ENCODE measurements around the gene LYSMD4. TPM values are rescaled to one million over a fixed set of nuclear protein-coding genes. Genes with fewer than 3 reads are reported as not detected.
"Not testable (repeated sequence)": the region's sequence is repeated elsewhere in the genome, so short reads cannot be mapped to it uniquely, and the experiment has no call there.

Gene LYSMD4
- polyA plus RNA-seq, 2 of the 4 experiments (the other 2 are of a cell fraction), result 3.8 to 6.0 TPM

DNA sequence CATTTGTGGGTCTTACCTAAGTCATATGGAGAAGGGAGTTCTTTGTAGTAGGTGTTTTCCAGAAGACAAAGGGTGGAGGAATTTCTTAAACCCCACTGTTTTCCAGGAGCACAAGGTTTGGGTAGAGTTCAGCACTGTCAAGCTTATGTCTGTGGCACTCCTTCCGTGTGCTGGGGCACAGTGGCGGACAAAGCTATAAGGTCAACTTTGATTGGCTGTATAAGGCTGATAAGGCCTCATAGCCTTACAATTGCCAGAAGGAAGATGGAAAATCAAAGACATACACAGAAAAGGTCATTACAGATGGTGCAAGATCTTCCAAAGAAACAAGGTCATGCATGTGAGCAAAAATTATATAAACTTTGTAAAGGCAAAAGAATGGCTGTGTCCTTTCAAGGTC, 3.5 kb upstream of the LYSMD4 start (continued):
- TF ChIP-seq NFE2L2 (conservative IDR thresholded peaks at IDR 0.05; ENCODE audit: low read length), result no peak

DNA sequence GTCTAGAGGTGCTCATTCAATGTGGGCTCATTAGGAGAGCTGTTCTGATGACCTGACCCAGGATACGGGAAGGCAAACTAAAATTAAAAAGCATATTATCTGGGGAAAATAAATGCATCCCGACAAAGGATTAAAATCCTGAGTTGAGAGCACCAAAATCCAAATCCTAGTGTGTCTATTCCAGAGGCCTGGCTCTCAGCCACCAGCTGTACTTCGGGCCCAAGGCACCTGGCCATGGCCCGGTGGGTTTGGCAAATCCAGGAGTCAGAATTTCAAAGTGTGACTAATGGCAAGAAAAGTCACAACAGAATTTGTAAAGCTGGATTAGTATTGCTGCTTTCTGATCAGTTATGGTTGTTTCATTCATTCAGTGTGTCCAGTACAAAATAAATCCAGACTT, 2.6 kb upstream of the LYSMD4 start:
- DNase-seq (ENCODE audit: low read depth in 1 of 2, low spot score in 1 of 2) (no peak), FAIRE-seq (no peak), ATAC-seq (no peak)
- WGBS (ENCODE audit: missing lambda C conversion rate), result 56% methylated on average over 4 of the region's 4 CpGs
- H3K4me3 ChIP-seq, result no peak overlapping the region
- POLR2A ChIA-PET, result no interaction called here
- H3K27ac ChIP-seq, result no peak overlapping the region
- peaks cover 10% of the 10 kb centered on the region; the same call in 1 of the 3 replicates for H3K4me1 ChIP-seq
- no peak for TF ChIP-seq EHF (CRISPR knock-in tag; IDR thresholded peaks at IDR 0.05)
- TF ChIP-seq, protein P1, sequence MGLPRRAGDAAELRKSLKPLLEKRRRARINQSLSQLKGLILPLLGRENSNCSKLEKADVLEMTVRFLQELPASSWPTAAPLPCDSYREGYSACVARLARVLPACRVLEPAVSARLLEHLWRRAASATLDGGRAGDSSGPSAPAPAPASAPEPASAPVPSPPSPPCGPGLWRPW (IDR thresholded peaks at IDR 0.05), result no peak
- TF ChIP-seq EHMT2 (IDR thresholded peaks at IDR 0.05; ENCODE audit: low read depth), result no peak
- TF ChIP-seq, protein P2, sequence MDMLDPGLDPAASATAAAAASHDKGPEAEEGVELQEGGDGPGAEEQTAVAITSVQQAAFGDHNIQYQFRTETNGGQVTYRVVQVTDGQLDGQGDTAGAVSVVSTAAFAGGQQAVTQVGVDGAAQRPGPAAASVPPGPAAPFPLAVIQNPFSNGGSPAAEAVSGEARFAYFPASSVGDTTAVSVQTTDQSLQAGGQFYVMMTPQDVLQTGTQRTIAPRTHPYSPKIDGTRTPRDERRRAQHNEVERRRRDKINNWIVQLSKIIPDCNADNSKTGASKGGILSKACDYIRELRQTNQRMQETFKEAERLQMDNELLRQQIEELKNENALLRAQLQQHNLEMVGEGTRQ (IDR thresholded peaks at IDR 0.05), result no peak
- no peak for TF ChIP-seq RAD21 (conservative IDR thresholded peaks at IDR 0.05 in 1 of 2, IDR thresholded peaks at IDR 0.05 in 1 of 2)
- TF ChIP-seq HEYL (CRISPR knock-in tag; IDR thresholded peaks at IDR 0.05), result no peak
- no peak for TF ChIP-seq FOXS1 (CRISPR knock-in tag; IDR thresholded peaks at IDR 0.05)
- TF ChIP-seq, protein P3, sequence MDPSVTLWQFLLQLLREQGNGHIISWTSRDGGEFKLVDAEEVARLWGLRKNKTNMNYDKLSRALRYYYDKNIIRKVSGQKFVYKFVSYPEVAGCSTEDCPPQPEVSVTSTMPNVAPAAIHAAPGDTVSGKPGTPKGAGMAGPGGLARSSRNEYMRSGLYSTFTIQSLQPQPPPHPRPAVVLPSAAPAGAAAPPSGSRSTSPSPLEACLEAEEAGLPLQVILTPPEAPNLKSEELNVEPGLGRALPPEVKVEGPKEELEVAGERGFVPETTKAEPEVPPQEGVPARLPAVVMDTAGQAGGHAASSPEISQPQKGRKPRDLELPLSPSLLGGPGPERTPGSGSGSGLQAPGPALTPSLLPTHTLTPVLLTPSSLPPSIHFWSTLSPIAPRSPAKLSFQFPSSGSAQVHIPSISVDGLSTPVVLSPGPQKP (IDR thresholded peaks at IDR 0.05; ENCODE audit: low read depth, low read length), result no peak
- H3K4me2 ChIP-seq, result no peak overlapping the region
- CTCF ChIA-PET, result interaction anchor here (2.5 to 4.3 kb wide), 3 partner anchors 18 to 32 kb away, joined by 10 to 18 read pairs (median 16); no protein-coding TSS in a partner anchor
- no peaks in the 10 kb centered on the region for H3K9me3 ChIP-seq

DNA sequence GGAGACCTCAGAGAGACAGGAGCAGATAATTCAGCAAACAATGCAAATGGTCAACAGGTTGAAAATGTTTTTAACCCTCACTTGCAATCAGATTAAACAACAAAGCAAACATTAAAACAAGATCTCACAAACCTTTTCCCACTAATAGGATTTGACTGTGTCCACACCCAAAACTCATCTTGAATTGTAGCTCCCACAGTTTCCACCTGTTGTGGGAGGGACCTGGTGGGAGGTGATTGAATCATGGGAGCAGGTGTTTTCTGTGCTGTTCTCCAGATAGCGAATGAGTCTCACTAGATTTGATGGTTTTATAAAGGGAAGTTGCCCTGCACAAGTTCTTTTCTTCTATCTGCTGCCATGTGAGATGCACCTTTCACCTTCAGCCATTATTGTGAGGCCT, 1.3 kb upstream of the LYSMD4 start:
- TF ChIP-seq SREBF2 (IDR thresholded peaks at IDR 0.05), result no peak
- no peak for TF ChIP-seq RFX5 (IDR thresholded peaks at IDR 0.05)
- TF ChIP-seq, protein P1 (IDR thresholded peaks at IDR 0.05), result no peak
- TF ChIP-seq, protein P4, sequence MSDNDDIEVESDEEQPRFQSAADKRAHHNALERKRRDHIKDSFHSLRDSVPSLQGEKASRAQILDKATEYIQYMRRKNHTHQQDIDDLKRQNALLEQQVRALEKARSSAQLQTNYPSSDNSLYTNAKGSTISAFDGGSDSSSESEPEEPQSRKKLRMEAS (IDR thresholded peaks at IDR 0.05), result no peak
- no peak for TF ChIP-seq BHLHE40 (IDR thresholded peaks at IDR 0.05; ENCODE audit: low read depth, low read length)
- TF ChIP-seq, protein P5, sequence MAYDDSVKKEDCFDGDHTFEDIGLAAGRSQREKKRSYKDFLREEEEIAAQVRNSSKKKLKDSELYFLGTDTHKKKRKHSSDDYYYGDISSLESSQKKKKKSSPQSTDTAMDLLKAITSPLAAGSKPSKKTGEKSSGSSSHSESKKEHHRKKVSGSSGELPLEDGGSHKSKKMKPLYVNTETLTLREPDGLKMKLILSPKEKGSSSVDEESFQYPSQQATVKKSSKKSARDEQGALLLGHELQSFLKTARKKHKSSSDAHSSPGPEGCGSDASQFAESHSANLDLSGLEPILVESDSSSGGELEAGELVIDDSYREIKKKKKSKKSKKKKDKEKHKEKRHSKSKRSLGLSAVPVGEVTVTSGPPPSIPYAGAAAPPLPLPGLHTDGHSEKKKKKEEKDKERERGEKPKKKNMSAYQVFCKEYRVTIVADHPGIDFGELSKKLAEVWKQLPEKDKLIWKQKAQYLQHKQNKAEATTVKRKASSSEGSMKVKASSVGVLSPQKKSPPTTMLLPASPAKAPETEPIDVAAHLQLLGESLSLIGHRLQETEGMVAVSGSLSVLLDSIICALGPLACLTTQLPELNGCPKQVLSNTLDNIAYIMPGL (CRISPR knock-in tag; IDR thresholded peaks at IDR 0.05; ENCODE audit: borderline replicate concordance), result no peak
- no peak for TF ChIP-seq MYC (IDR thresholded peaks at IDR 0.05; ENCODE audit: borderline replicate concordance, low read length)
- TF ChIP-seq, protein P6, sequence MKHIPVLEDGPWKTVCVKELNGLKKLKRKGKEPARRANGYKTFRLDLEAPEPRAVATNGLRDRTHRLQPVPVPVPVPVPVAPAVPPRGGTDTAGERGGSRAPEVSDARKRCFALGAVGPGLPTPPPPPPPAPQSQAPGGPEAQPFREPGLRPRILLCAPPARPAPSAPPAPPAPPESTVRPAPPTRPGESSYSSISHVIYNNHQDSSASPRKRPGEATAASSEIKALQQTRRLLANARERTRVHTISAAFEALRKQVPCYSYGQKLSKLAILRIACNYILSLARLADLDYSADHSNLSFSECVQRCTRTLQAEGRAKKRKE (CRISPR knock-in tag; IDR thresholded peaks at IDR 0.05; ENCODE audit: low read depth), result no peak
- no peak for TF ChIP-seq HDAC2 (IDR thresholded peaks at IDR 0.05)
- TF ChIP-seq CEBPB (IDR thresholded peaks at IDR 0.05), result no peak
- no peak for TF ChIP-seq ZNF302 (CRISPR knock-in tag; IDR thresholded peaks at IDR 0.05)
- no peak for TF ChIP-seq MAFK (IDR thresholded peaks at IDR 0.05; ENCODE audit: partially characterized antibody)
- TF ChIP-seq EHF (CRISPR knock-in tag; IDR thresholded peaks at IDR 0.05), result no peak
- TF ChIP-seq HOXA7 (CRISPR knock-in tag; IDR thresholded peaks at IDR 0.05), result no peak
- Histone ChIP-seq H3K9me3 (no peaks in the 10 kb centered on the region), H3K4me3 (no peak overlapping the region), H3K4me1 (peaks cover 10% of the 10 kb centered on the region; the same call in 1 of the 3 replicates), H3K4me2 (no peak overlapping the region), H3K27ac (no peak overlapping the region)
- DNase-seq (ENCODE audit: low read depth in 1 of 2, low spot score in 1 of 2) (no peak), FAIRE-seq (no peak), ATAC-seq (no peak)
- ChIA-PET CTCF (interaction anchor here (1.1 to 4.3 kb wide), 4 partner anchors 20 to 429 kb away, joined by 3 to 18 read pairs (median 8); no protein-coding TSS in a partner anchor), POLR2A (no interaction called here)
- WGBS (ENCODE audit: missing lambda C conversion rate), result 95% methylated on average over 1 of the region's 1 CpG

DNA sequence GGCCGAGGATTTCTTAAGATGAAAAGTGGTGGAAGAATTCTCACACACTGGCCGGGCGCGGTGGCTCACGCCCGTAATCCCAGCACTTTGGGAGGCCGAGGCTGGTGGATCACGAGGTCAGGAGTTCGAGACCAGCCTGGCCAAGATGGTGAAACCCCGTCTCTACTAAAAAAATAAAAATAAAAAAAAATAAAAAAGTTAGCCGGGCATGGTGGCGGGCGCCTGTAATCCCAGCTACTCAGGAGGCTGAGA, 729 bp upstream of the LYSMD4 start:
- not testable (repeated sequence) for FAIRE-seq
- ChIA-PET CTCF (interaction anchor here (1.1 to 3.5 kb wide), 5 partner anchors 21 to 447 kb away, joined by 3 to 30 read pairs (median 4); no protein-coding TSS in a partner anchor), POLR2A (interaction anchor here (0.8 to 1.5 kb wide), 3 partner anchors 24 to 452 kb away, joined by 3 to 10 read pairs (median 5); no protein-coding TSS in a partner anchor)

More for the DNA sequence above, 729 bp upstream of the LYSMD4 start:
- H3K9me3 ChIP-seq; ATAC-seq; DNase-seq (ENCODE audit: low read depth in 1 of 2, low spot score in 1 of 2): not testable (repeated sequence)
- 82% methylated on average over 13 of the region's 13 CpGs for WGBS (ENCODE audit: missing lambda C conversion rate)
- Histone ChIP-seq H3K4me1 (peaks cover 10% of the 10 kb centered on the region; the same call in 1 of the 3 replicates), H3K27ac (peak overlapping the region; percentile 85 to 90), H3K4me2 (peak overlapping the region; percentile 94), H3K4me3 (peak overlapping the region; percentile 61)
